Endothelial cell (in vitro differentiated cells): ENCODE results near the gene TRMU. TPM values are rescaled to one million over a fixed set of nuclear protein-coding genes. Genes with fewer than 3 reads are reported as not detected.

Experiments used
- DNase-seq: peaks from one replicate; pipeline ENCODE4 v3.0.0; 2021; ENCODE audit warnings: low spot score
- H3K27ac Mint-ChIP-seq: one replicate; pipeline ENCODE4 v1.8.0; 2021; ENCODE audit warnings: mixed read lengths, inconsistent platforms; ENCODE audit not compliant: unreplicated experiment
- H3K27me3 Mint-ChIP-seq: one replicate; pipeline ENCODE4 v1.8.0; 2021; ENCODE audit warnings: mild to moderate bottlenecking, moderate library complexity, mixed read lengths, inconsistent platforms; ENCODE audit not compliant: unreplicated experiment
- H3K36me3 Mint-ChIP-seq: one replicate; pipeline ENCODE4 v1.8.0; 2021; ENCODE audit warnings: mild to moderate bottlenecking, low read depth, mixed read lengths, inconsistent platforms; ENCODE audit not compliant: unreplicated experiment
- H3K4me1 Mint-ChIP-seq: one replicate; pipeline ENCODE4 v1.8.0; 2021; ENCODE audit warnings: mild to moderate bottlenecking, mixed read lengths, inconsistent platforms; ENCODE audit not compliant: unreplicated experiment
- H3K4me3 Mint-ChIP-seq: one replicate; pipeline ENCODE4 v1.8.0; 2021; ENCODE audit warnings: mild to moderate bottlenecking, mixed read lengths, inconsistent platforms; ENCODE audit not compliant: unreplicated experiment
- H3K9me3 Mint-ChIP-seq: one replicate; pipeline ENCODE4 v1.8.0; 2021; ENCODE audit warnings: mixed read lengths, inconsistent platforms; ENCODE audit not compliant: unreplicated experiment
- total RNA-seq: library from RNA; stranded (reverse); fragmentation: NEBNext Ultra II Directional; extraction: Animal tissue kit (Norgen Biotek cat#: 25700); gene quantifications from one replicate; pipeline ENCODE4 v1.2.1, GENCODE V29; 2021; ENCODE audit not compliant: unreplicated experiment
- TF ChIP-seq, protein P1 (sequence below): fragments of 200-600 bp; sonication (generic); IDR thresholded peaks from one replicate; pipeline ENCODE4 v1.5.0; 2021; ENCODE audit warnings: antibody characterized with exemption; ENCODE audit not compliant: unreplicated experiment

Gene TRMU
- total RNA-seq, 1 donor from 2014 or later, result 41.5 TPM

DNA sequence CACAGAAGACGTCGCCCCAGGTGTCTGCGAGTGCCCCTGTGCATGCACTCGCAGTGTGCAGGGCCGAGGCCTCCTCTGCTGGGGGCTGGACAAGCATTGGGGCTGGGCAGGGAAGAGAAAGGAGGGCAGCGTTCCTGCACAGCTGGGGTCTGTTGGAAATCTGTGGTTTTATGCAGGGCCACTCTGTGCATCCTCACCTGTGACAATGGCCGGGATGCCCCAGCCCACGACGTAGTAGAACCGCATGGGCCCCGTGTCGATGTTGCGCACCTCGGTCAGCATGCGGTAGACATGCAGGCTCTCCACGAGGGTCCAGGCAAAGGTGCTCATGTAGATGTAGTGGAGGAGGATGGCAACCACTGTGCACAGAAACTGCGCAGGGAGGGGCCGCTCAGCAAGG lies 37.2 kb downstream of the TRMU start:
- Mint-ChIP-seq H3K4me3 (no peak overlapping the region), H3K27ac (no peak overlapping the region), H3K36me3 (peaks cover 14% of the 10 kb centered on the region), H3K27me3 (peaks cover 17% of the 10 kb centered on the region), H3K4me1 (peaks cover 10% of the 10 kb centered on the region), H3K9me3 (peaks cover 4% of the 10 kb centered on the region)
- no peak for DNase-seq
- TF ChIP-seq, protein P1, sequence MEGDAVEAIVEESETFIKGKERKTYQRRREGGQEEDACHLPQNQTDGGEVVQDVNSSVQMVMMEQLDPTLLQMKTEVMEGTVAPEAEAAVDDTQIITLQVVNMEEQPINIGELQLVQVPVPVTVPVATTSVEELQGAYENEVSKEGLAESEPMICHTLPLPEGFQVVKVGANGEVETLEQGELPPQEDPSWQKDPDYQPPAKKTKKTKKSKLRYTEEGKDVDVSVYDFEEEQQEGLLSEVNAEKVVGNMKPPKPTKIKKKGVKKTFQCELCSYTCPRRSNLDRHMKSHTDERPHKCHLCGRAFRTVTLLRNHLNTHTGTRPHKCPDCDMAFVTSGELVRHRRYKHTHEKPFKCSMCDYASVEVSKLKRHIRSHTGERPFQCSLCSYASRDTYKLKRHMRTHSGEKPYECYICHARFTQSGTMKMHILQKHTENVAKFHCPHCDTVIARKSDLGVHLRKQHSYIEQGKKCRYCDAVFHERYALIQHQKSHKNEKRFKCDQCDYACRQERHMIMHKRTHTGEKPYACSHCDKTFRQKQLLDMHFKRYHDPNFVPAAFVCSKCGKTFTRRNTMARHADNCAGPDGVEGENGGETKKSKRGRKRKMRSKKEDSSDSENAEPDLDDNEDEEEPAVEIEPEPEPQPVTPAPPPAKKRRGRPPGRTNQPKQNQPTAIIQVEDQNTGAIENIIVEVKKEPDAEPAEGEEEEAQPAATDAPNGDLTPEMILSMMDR, result no peak

DNA sequence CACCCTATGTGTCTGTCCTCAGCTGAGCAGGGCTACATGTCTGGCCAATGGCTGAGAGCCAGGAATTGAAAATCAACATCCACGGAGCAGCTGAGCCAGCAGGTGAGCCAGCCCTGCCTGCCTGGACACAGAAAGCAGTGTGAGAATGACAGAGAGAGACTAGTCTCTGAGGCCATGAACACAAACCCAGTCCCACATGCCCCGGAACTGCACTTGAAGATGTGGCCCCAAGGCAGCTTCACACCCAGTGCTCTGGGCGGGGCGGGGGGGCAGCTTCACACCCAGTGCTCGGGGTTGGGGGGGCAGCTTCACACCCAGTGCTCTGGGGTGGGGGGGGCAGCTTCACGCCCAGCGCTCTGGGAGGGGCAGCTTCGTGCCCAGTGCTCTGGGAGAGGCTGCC lies 37.6 kb downstream of the TRMU start:
- Mint-ChIP-seq H3K9me3 (peaks cover 4% of the 10 kb centered on the region), H3K27me3 (peaks cover 17% of the 10 kb centered on the region), H3K4me1 (peaks cover 10% of the 10 kb centered on the region), H3K36me3 (peaks cover 14% of the 10 kb centered on the region), H3K27ac (no peak overlapping the region), H3K4me3 (no peak overlapping the region)
- TF ChIP-seq, protein P1, result no peak
- no peak for DNase-seq

GRCh38 chr22:46373921-46374662 lies 38.6 kb downstream of the TRMU start:
- TF ChIP-seq, protein P1, result no peak
- H3K4me1 Mint-ChIP-seq, result peaks cover 10% of the 10 kb centered on the region
- peaks cover 14% of the 10 kb centered on the region for H3K36me3 Mint-ChIP-seq
- no peak overlapping the region for H3K27ac Mint-ChIP-seq
- H3K4me3 Mint-ChIP-seq, result peak overlapping the region; percentile 21
- H3K27me3 Mint-ChIP-seq, result peaks cover 17% of the 10 kb centered on the region
- no peak for DNase-seq
- peaks cover 4% of the 10 kb centered on the region for H3K9me3 Mint-ChIP-seq

DNA sequence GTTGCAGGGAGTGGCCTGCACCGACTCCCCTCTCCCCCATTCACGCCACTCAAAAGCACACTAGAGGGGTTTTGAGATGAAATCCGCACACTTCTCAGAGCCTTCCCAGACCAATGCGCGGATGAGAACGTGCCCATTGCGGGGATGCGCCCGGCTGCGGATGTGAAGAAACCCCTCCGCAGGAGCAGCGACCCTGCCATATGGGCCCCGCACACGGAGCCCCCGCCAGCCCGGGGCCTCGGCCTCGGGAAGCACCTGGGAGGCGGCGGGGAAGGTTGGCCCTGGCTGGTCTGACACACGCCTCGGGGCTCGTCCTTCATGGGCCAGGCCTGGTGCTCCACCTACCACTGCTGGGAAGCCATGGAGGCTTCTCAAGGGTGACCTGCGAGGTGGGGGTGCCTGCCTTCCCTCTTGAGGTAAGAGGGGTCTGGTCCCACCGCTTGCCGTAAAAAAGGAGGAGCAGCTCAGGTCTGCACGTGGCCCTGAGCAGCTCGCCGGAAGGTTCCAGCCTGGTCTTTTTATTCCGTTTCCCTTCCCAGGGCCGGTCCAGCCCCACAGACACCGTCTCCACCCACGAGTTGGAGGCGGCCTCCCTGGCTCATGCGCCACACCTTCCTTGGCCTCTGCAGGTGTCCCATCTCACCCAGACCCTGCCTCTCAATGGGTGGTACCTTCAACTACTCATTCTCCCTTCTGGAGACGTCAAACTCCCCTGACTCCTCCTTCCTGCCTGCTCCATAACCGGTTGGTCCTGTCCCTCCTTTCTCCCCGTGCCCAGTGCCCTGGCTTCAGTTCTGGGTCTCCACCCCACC lies 39.4 kb downstream of the TRMU start:
- Mint-ChIP-seq H3K27ac (no peak overlapping the region), H3K9me3 (peaks cover 4% of the 10 kb centered on the region), H3K36me3 (peaks cover 14% of the 10 kb centered on the region), H3K4me3 (peak overlapping the region; percentile 65), H3K27me3 (peaks cover 17% of the 10 kb centered on the region), H3K4me1 (peaks cover 10% of the 10 kb centered on the region)
- TF ChIP-seq, protein P1, result no peak
- no peak for DNase-seq

DNA sequence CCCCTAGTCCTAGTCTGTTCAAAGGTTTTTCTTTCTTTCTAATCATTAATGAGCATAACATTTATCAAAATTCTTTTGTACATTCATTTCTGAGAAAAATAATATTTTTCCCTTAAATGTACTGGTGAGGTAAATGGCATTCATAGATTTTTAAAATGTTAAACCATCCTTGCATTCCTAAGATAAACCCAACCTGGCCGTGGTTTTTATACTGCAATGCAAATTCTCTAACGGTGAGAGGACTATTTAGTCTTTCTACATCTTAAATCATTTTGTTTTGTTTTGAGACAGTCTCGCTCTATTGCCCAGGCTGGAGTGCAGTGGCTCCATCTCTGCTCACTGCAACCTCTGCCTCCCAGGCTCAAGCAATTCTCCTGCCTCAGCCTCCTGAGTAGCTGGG lies 40.6 kb downstream of the TRMU start:
- Mint-ChIP-seq H3K27me3 (peaks cover 14% of the 10 kb centered on the region), H3K4me1 (peaks cover 10% of the 10 kb centered on the region), H3K27ac (peak overlapping the region; percentile 11), H3K9me3 (peaks cover 4% of the 10 kb centered on the region), H3K4me3 (peak overlapping the region; percentile 37), H3K36me3 (peaks cover 14% of the 10 kb centered on the region)
- TF ChIP-seq, protein P1, result no peak
- DNase-seq, result no peak
